Gastroesophageal sphincter (tissue), 3 donors: ENCODE data around the gene TRIM68.

Experiments
- EP300 ChIP-seq: sonication (generic); formaldehyde crosslinking; IDR thresholded peaks from one replicate; pipeline ENCODE4 v1.6.1; 2017; ENCODE audit warnings: antibody characterized with exemption, mild to moderate bottlenecking
- TF ChIP-seq, protein P1 (sequence below), 4 experiments: fragments of 200-600 bp in 2 of 4; fragments of 450-650 bp in 2 of 4; sonication (generic) in 1 of 4; IDR thresholded peaks; one replicate each; pipeline ENCODE4 v1.5.1; 2017 to 2019; ENCODE audit warnings: antibody characterized with exemption in 4 of 4, mild to moderate bottlenecking in 2 of 4, moderate library complexity in 2 of 4

GRCh38 chr11:4560467-4560866 lies 47.6 kb downstream of the TRIM68 start:
- no peak for TF ChIP-seq EP300
- TF ChIP-seq, protein P1, sequence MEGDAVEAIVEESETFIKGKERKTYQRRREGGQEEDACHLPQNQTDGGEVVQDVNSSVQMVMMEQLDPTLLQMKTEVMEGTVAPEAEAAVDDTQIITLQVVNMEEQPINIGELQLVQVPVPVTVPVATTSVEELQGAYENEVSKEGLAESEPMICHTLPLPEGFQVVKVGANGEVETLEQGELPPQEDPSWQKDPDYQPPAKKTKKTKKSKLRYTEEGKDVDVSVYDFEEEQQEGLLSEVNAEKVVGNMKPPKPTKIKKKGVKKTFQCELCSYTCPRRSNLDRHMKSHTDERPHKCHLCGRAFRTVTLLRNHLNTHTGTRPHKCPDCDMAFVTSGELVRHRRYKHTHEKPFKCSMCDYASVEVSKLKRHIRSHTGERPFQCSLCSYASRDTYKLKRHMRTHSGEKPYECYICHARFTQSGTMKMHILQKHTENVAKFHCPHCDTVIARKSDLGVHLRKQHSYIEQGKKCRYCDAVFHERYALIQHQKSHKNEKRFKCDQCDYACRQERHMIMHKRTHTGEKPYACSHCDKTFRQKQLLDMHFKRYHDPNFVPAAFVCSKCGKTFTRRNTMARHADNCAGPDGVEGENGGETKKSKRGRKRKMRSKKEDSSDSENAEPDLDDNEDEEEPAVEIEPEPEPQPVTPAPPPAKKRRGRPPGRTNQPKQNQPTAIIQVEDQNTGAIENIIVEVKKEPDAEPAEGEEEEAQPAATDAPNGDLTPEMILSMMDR (IDR thresholded peaks at IDR 0.05), result no peak
